NCI-H524 (cell line): Measurements from ENCODE around the gene DYNC2H1.

Experiments used
- DNase-seq, 2 experiments: peaks; one replicate each; lab custom pipeline; 2025; lab: John Stamatoyannopoulos, UW

Gene DYNC2H1

GRCh38 chr11:103281301-103281700, 172.1 kb downstream of the DYNC2H1 start:
- DNase-seq: no peak

DNA sequence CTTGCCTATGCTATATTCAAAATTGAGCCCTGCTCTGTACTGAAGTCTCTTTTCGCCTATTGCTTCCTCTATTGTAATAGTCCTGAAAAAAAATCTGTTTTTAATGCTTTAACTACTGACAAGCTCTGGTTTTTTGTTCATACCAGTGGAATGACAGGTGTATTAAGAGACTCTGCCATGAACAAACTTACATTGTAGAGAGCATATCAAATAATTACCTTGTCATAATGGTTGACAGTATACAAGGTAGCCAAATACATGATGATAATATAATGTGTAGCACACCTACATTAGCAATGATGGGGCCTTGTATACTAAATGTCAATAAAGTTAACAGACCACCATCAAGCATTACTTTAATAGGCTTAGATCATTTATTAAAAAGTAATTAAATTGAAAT, 175.0 kb downstream of the DYNC2H1 start:
- DNase-seq: no peak

GRCh38 chr11:103294516-103294915, 185.3 kb downstream of the DYNC2H1 start:
- no peak for DNase-seq

DNA sequence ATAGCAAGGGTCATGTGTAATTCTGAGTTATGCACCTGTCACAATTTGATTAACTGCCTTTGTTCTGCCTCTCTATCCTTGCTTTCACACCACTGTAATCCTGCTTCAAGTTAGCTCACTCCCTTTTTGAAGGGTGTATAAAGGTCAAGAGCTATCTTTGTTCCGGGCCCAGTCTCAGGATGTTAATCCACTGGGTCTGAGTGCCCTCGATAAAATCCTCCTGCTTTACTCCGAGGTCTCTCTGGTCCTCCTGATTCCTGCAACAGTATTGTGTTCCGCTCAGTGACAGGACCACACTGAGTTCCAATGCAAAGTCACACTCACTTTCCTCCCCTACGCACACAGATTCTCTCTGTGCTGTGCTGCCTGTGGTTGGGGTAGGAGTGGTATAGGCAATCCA, 186.5 kb downstream of the DYNC2H1 start:
- DNase-seq: no peak

GRCh38 chr11:103297900-103298299, 188.7 kb downstream of the DYNC2H1 start:
- no peak for DNase-seq

GRCh38 chr11:103315248-103315647, 206.0 kb downstream of the DYNC2H1 start:
- DNase-seq: no peak

GRCh38 chr11:103317118-103317517, 207.9 kb downstream of the DYNC2H1 start:
- no peak for DNase-seq

- DNase-seq: no peak
Observed at GRCh38 chr11:103322821-103323220, 213.6 kb downstream of the DYNC2H1 start.

GRCh38 chr11:103325686-103326069, 216.5 kb downstream of the DYNC2H1 start:
- no peak for DNase-seq

GRCh38 chr11:103326070-103326794, 217.0 kb downstream of the DYNC2H1 start:
- DNase-seq: peak; percentile 26 to 70

- DNase-seq: no peak
Observed at GRCh38 chr11:103327721-103328120, 218.5 kb downstream of the DYNC2H1 start.

DNA sequence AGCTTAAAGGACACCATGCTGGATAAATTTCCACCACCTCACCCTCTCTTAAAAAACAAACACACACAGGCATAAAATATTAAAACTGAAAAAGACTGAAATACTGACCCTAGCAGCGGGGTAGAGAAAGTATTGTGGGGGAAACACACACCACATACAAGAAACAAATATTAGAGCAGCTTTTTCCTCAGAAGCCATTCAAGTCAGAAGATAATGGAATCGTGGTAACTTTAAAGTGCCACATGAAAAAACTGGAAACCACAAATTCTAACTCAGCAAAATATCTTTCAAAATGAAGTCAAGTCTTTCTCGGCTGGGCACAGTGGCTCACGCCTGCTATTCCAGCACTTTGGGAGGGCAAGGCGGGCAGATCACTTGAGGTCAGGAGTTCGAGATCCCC, 223.2 kb downstream of the DYNC2H1 start:
- no peak for DNase-seq

GRCh38 chr11:103338621-103339484, 229.6 kb downstream of the DYNC2H1 start:
- DNase-seq: peak in 1 of 2 experiments; percentile 2

DNA sequence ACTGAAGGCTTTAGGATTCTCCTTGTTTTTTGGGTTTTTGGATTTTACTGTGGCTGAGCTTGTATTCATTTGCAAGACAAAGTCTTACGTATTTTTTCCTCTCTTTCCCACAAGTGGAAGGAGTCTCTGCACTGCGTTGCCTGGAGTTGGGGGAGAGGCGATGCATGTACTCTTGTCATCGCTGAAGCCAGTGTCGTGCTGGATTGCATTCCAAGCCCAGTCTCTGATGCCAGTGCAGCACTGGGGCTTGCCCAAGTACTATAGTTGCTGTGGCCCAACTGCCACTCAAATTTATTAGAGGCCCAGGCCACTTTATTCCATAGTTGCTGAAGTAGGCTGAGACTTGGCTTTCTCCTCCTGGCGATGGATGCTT, 230.2 kb downstream of the DYNC2H1 start:
- no peak for DNase-seq

- no peak for DNase-seq
Observed at GRCh38 chr11:103340956-103341355, 231.7 kb downstream of the DYNC2H1 start.

- no peak for DNase-seq
Observed at GRCh38 chr11:103344886-103345285, 235.7 kb downstream of the DYNC2H1 start.

DNA sequence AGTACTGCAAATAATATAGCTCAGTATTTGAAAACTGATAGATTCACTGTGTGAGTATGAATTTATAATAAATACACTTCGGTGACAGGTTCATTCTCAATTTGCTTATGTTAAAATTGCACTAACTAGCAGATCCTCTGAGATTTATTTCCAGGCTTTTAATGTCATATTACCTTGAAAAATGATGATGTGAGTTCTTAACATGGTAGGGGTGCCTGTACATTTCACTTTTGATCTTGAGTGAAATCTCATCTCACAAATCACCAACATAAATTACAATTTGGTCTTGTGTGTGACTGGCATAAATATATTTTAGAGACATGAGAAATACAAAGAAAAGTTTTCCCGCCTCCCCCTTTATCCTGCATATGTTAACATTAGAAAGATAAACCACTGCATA, 240.4 kb downstream of the DYNC2H1 start:
- DNase-seq: no peak

GRCh38 chr11:103354656-103355055, 245.4 kb downstream of the DYNC2H1 start:
- DNase-seq: no peak

DNA sequence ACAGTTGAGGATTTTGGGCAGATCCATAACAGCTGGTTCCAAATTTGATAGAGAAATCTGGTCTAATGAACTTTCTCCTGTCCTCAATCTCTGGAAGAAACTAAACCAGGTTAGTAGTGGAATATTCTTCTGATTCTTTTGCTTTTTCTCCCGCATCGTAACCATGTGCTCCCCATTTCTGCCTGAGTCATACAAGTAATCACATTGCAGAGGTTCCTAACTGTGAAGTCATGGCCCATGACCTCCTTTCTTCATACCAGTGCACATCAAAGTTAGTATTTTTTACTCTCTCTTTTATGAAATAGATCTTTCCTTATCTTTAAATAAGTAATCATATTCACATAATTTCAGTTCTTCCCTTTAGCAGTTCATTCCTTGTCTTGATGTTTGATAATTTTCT, 249.0 kb downstream of the DYNC2H1 start:
- no peak for DNase-seq

DNA sequence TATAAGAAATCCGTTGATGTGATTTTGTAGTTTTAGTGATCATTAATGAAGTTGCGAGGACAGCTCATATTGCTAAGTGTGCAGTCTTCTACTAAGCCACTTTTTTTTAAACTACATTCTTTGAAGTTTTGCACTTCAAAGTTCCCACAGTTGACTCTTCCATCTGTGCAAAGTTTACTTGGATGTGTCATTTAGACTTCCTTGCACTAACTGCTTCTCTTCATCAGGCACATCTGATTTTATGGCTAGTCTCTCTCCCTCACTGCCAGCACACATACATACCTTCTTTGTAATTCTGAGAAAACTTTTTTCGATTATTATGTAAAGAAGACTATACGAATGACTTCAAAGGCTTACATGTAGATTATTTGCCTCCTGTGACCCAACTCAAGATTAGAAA, 250.0 kb downstream of the DYNC2H1 start:
- no peak for DNase-seq

GRCh38 chr11:103364687-103365086, 255.5 kb downstream of the DYNC2H1 start:
- peak in 1 of 2 experiments; percentile 2 for DNase-seq

DNA sequence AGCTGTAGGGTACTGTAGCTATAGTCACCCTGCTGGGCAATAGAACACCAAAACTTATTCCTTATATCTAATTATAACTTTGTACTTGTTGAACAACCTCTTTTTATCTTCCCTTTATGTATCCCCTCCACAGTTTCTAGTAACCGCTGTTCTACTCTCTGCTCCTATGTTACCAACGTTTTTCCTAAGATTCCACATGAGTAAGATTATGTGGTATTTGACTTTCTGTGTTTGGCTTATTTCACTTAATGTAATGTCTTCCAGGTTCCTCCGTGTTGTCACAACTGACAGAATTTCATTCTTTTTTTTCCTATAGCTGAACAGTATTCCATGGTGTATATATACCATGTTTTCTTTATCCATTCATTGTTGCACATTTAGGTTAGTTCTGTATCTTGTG, 258.4 kb downstream of the DYNC2H1 start:
- no peak for DNase-seq

- no peak for DNase-seq
Observed at GRCh38 chr11:103368145-103368544, 258.9 kb downstream of the DYNC2H1 start.
